ENCODE results near the gene CYP1B1.
"Not testable (repeated sequence)": the region's sequence is repeated elsewhere in the genome, so short reads cannot be mapped to it uniquely, and the experiment has no call there.

The CYP1B1 gene

GRCh38 chr2:38091760-38092159, 15.8 kb upstream of the CYP1B1 start:
- no peak for DNase-seq (ENCODE audit: extremely low spot score)
- CTCF ChIA-PET, result interaction anchor here (0.8 to 2.5 kb wide), 9 partner anchors 10 to 214 kb away, joined by 3 to 17 read pairs (median 4); partner anchors contain the start of gene CYP1B1
- no peak for TF ChIP-seq CTCF (IDR thresholded peaks at IDR 0.05; ENCODE audit: control extremely low read depth, extremely low read depth, low read depth, missing control alignments)
- POLR2A ChIA-PET, result interaction anchor here (0.7 kb wide), 1 partner anchor 15 kb away, joined by 4 read pairs; no protein-coding TSS in a partner anchor

GRCh38 chr2:38090928-38091327, 15.0 kb upstream of the CYP1B1 start:
- no peak for DNase-seq (ENCODE audit: extremely low spot score)
- ChIA-PET CTCF (interaction anchor here (1.1 to 2.5 kb wide), 4 partner anchors 11 to 214 kb away, joined by 4 to 17 read pairs (median 6); partner anchors contain the start of gene CYP1B1), POLR2A (no interaction called here)
- TF ChIP-seq CTCF (IDR thresholded peaks at IDR 0.05; ENCODE audit: control extremely low read depth, extremely low read depth, low read depth, missing control alignments), result no peak

GRCh38 chr2:38090212-38090611, 14.3 kb upstream of the CYP1B1 start:
- CTCF ChIA-PET, result interaction anchor here (2.4 kb wide), 1 partner anchor 19 kb away, joined by 6 read pairs; no protein-coding TSS in a partner anchor
- POLR2A ChIA-PET; DNase-seq (ENCODE audit: extremely low spot score): not testable (repeated sequence)

- POLR2A ChIA-PET; DNase-seq (ENCODE audit: extremely low spot score): not testable (repeated sequence)
- CTCF ChIA-PET, result interaction anchor here (1.1 to 1.5 kb wide), 3 partner anchors 10 to 28 kb away, joined by 4 to 7 read pairs (median 5); partner anchors contain the start of gene CYP1B1
Measured at GRCh38 chr2:38085998-38086698, 10.2 kb upstream of the CYP1B1 start.

- DNase-seq (ENCODE audit: extremely low spot score); POLR2A ChIA-PET; CTCF ChIA-PET: not testable (repeated sequence)
Measured at GRCh38 chr2:38084556-38084955, 8.6 kb upstream of the CYP1B1 start.

GRCh38 chr2:38082727-38083126, 6.8 kb upstream of the CYP1B1 start:
- CTCF ChIA-PET, result interaction anchor here (1.5 kb wide), 1 partner anchor 33 kb away, joined by 5 read pairs; no protein-coding TSS in a partner anchor
- POLR2A ChIA-PET; DNase-seq (ENCODE audit: extremely low spot score): not testable (repeated sequence)

- CTCF ChIA-PET, result interaction anchor here (1.0 to 2.4 kb wide), 8 partner anchors 11 to 194 kb away, joined by 3 to 9 read pairs (median 4); no protein-coding TSS in a partner anchor
Measured at GRCh38 chr2:38080346-38080745, 4.4 kb upstream of the CYP1B1 start.

More at GRCh38 chr2:38080346-38080745, 4.4 kb upstream of the CYP1B1 start:
- DNase-seq (ENCODE audit: extremely low spot score), result no peak
- POLR2A ChIA-PET, result interaction anchor here (1.2 kb wide), 1 partner anchor 15 kb away, joined by 3 read pairs; no protein-coding TSS in a partner anchor
- TF ChIP-seq CTCF (IDR thresholded peaks at IDR 0.05; ENCODE audit: control extremely low read depth, extremely low read depth, low read depth, missing control alignments), result no peak
